NB4 (cell line): ENCODE data around the gene CCDC47.
A peak's percentile ranks its signal among the peaks of the same experiment; 100 is the strongest.
"Not testable (repeated sequence)": the region's sequence is repeated elsewhere in the genome, so short reads cannot be mapped to it uniquely, and the experiment has no call there.

Experiments used
- DNase-seq: peaks from one replicate; pipeline ENCODE4 v3.0.0; 2010; ENCODE audit warnings: low read depth
- H3K4me3 ChIP-seq: one replicate; pipeline ENCODE4 v1.5.1; 2011; ENCODE audit warnings: mild to moderate bottlenecking, low read depth, low read length, moderate library complexity
- CTCF ChIP-seq: IDR thresholded peaks from one replicate; pipeline ENCODE4 v1.5.1; 2012; ENCODE audit warnings: low read depth, low read length
- MAX ChIP-seq: IDR thresholded peaks from 2 replicates; pipeline ENCODE4 v1.6.1; 2011; ENCODE audit warnings: low read depth, low read length
- MYC ChIP-seq: IDR thresholded peaks from 2 replicates; pipeline ENCODE4 v1.6.1; 2011; ENCODE audit warnings: low read depth, low read length
- POLR2A ChIP-seq: IDR thresholded peaks from 2 replicates; pipeline ENCODE4 v1.6.1; 2011; ENCODE audit warnings: mild to moderate bottlenecking; ENCODE audit not compliant: insufficient read length; ENCODE audit errors: extremely low read depth

Gene CCDC47

GRCh38 chr17:63741143-63741407 lies 32.3 kb downstream of the CCDC47 start:
- peak; percentile 60 for DNase-seq
- H3K4me3 ChIP-seq = peak overlapping the region; percentile 84
- TF ChIP-seq MAX (no peak), POLR2A (no peak), MYC (no peak), CTCF (no peak)

DNA sequence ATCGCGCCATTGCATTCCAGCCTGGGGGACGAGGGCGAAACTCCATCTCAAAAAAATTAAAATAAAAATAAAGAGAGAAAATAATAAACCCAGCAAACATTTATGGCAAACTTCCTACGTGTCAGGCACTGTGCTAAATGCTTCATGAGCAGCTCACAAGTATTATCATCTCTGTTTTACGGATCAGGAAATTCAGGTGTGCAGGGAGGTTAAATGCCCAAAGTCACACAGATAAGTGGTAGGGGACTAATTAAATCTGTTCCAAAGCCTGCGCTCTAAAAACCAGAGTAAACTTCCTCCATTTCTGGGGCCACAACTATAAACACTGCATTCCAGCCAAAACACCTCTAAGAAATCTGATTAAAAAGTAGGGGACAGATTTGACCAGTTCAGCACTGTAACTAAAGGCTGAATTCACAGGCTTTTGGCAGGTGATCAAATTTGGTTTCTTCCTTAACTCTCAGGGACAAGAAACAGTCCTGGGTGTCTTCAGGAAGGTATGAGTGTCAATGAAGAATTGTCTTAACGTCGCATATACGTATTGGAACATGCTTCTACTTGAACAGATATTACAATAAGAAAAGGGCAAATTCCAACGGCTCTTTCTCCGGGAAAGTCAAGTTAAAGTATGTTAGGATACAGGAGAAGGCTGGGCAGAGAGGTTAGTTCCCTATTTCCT lies 32.8 kb downstream of the CCDC47 start:
- H3K4me3 ChIP-seq = peak overlapping the region; percentile 84
- TF ChIP-seq POLR2A (no peak), MYC (no peak), CTCF (no peak), MAX (no peak)
- no peak for DNase-seq

DNA sequence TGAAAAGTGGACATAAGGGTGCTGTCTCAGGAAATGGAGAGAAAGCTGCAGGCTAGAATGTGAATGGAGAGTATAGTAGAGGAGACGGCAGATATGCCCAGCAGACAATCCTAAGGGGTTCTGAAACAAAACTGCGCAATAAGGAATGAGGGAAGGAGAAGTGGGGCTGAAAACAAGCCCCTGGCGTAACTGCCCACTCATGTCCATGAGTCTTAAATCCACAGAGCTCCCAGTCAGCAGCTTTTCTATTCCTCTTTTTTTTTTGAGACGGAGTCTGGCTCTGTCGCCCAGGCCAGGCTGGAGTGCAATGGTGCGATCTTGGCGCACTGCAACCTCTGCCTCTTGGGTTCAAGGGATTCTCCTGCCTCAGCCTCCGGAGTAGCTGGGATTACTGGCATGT lies 37.7 kb downstream of the CCDC47 start:
- H3K4me3 ChIP-seq = no peak overlapping the region
- TF ChIP-seq MAX = no peak
- no peak for TF ChIP-seq POLR2A
- no peak for TF ChIP-seq MYC
- TF ChIP-seq CTCF = no peak
- DNase-seq = no peak

GRCh38 chr17:63722403-63722802 lies 51.0 kb downstream of the CCDC47 start:
- DNase-seq = no peak
- no peak for TF ChIP-seq POLR2A
- no peak for TF ChIP-seq MAX
- TF ChIP-seq MYC = no peak
- no peak for TF ChIP-seq CTCF
- H3K4me3 ChIP-seq = no peak overlapping the region

DNA sequence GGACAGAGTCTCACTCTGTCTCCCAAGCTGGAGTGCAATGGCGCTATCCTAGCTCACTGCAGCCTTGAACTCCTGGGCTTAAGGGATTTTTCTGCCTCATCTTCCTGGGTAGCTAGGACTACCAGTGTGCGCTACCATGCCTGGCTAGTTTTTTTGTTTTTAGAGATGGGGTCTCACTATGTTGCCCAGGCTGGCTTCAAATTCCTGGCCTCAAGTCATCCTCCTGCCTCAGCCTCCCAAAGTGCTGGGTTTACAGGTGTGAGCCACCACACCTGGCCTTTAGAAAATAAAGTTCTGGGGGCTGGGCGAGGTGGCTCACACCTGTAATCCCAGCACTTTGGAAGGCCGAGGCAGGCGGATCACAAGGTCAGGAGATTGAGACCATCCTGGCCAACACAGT lies 53.2 kb downstream of the CCDC47 start:
- not testable (repeated sequence) for H3K4me3 ChIP-seq, DNase-seq

DNA sequence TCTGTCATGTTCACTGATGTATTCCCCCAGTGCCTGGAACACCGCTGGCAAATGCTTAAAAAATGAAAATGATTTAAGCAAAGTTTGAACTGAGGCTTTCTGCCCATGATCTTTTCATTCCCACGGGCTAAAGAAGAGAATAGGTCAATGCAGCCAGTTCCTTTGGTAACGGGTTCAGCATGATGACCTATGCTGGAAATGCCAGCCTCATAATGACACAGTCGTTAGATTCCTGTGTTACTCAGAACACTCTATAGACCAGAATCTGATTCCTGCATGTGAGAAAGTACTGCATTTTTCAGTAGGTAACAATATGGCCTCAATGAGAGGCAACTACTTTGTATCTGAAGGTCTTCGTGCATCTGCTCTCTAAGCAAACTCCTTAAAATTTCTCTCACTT lies 54.4 kb downstream of the CCDC47 start:
- DNase-seq = no peak
- TF ChIP-seq POLR2A (no peak), MAX (no peak)

DNA sequence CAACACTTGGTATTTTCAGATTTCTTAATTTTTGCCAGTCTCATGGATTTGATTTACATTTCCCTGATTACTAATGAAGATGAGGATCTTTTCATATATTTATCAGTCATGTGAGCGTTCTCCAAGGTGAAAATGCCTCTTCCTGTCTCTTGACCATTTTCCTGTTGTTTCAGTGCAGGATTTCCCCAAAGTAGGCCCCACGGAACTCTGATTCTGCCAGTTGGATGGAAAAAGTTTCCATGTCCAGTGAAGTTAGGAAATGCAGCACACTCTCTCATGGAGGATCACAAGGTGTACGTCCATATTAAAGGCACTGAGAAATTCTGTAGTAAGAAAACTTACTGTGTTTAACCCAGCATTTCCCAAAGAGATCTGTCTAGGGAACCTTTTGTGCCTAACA lies 57.0 kb downstream of the CCDC47 start:
- no peak overlapping the region for H3K4me3 ChIP-seq
- TF ChIP-seq MAX (no peak), CTCF (no peak), POLR2A (no peak), MYC (no peak)
- DNase-seq = no peak

More for the DNA sequence above, 54.4 kb downstream of the CCDC47 start:
- H3K4me3 ChIP-seq = no peak overlapping the region
